Glomerular endothelial cell (primary cell): ENCODE measurements around the gene CRADD. TPM values are rescaled to one million over a fixed set of nuclear protein-coding genes. Genes with fewer than 3 reads are reported as not detected.
"Not testable (repeated sequence)": the region's sequence is repeated elsewhere in the genome, so short reads cannot be mapped to it uniquely, and the experiment has no call there.

Experiments
- DNase-seq: peaks from one replicate; pipeline ENCODE4 v3.0.0-alpha.2; 2011; ENCODE audit warnings: low read depth, low spot score; ENCODE audit errors: extremely low read depth
- total RNA-seq: library from RNA; depleted of rRNA; stranded (reverse); fragments of >200 nt; gene quantifications from 2 replicates; pipeline ENCODE4 v1.2.3, GENCODE V29; 2015

The CRADD gene
- total RNA-seq, 1 donor from 2014 or later = 21.1 TPM

DNA sequence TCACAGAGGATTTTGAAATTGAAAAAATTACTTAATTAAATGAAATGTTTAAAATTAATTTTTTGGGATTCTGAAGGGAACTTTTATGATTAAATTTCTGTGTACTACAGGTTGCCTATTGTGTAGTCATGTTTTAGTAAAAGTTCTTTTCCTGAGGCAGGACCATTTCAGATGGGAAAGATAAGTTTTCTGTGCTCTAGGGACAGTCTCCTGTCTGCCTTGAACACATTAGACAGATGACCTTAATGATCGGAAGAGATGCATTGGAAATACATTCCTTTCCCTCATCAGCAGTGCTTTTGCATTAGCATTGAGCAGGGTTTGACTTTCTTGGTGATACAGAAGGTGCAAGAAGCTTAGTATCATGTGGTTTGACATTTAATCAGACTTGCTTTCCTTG, 28.1 kb downstream of the CRADD start:
- no peak for DNase-seq

DNA sequence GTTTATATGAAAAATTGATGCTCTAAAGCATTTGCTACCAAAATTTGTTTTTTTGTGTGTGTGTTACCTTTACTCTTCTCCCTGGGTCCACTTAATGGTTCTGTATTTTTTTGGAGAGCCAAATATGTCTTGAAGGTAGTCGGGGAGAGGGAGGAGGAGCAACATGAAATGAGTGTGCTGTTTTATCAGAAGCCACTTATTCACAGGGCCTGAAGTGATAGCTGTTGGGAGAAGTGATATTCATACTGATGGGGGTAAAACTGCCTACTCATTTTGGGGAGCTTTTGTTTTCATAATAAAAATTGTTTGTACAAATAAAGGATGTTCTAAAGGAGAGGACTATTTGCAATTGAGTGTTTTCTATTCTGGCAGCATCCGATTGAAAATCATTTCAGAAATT, 29.2 kb downstream of the CRADD start:
- DNase-seq = no peak

DNA sequence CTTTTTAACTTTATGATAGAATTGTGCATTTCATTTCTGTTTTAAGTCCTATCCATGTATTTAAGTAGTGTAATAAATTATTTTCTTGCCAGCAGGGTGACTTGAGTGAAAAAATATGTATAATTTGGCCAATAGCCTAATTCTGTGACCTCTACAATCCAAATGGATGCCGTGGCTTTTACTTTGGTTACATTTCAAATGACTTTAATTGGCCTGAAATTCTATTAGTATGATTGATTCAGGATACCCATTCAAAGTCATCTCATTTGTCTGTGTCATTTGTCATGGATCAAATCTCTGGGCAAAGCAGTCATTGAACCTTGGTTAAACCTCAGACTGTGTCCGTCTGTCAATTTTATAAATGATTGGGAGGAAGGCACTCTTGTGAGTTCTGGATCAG, 29.6 kb downstream of the CRADD start:
- no peak for DNase-seq

DNA sequence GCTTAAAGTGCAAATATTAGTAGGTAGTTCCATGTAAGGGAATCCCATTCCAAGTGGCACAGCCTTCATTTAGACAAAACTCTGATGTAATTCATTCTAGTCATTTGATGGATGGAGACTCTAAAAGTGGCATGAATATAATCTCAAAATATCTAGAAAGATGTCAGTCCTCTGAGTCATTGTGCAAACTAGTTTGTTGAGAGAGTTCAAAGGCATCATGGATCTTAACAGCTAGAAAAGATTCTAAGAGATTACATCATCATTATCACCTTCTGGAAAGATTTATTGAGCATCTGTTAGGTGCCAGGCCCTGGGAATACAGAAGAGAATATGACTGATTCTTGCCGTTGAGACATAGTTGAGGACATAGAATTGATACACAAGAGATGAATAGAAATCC, 30.7 kb downstream of the CRADD start:
- DNase-seq = no peak

DNA sequence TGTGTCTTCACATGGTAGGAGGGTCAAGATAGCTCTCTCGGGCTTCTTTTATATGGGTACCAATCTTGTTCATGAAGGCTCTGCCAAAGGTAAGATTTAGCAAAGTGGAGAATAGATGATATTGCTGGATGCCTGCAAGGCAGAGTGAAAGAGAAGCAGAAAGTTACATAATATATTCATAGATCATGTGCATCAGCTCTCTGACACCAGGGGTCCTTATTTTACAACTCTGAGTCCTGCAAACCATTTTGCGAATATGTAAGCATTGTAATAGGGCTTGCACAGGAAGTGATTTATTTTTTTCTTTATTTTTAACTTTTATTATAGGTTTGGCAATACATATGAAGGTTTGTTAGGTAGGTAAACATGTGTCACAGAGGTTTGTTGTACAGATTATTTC, 31.8 kb downstream of the CRADD start:
- no peak for DNase-seq

DNA sequence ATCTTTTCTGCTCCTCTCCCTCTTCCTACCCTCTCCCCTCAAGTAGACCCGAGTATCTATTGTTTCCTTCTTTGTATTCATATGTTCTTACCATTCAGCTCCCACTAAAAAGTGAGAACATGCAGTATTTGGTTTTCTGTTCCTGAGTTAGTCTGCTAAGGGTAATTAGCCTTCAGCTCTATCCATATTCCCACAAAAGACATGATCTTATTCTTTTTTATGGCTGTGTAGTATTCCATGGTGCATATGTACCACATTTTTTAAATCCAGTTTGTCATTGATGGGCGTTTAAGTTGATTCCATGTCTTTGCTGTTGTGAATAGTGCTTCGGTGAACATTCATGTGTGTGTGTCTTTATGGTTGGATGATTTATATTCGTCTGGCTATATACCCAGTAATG, 32.2 kb downstream of the CRADD start:
- no peak for DNase-seq

DNA sequence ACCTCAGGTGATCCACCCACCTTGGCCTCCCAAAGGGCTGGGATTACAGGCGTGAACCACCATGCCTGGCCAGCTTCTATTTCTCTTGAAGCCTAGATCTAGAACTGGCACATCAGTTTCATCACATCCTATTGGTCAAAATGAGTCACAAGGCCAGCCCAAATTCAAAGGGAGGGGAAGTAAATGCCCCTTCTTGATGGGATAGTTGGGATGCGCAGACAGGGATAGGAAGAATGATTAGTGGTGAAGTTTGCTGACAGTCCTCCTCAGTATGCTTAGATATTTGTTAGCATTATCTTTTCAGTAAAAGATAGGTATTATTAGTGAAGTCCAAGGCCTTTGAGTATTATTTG, 33.4 kb downstream of the CRADD start:
- no peak for DNase-seq

DNA sequence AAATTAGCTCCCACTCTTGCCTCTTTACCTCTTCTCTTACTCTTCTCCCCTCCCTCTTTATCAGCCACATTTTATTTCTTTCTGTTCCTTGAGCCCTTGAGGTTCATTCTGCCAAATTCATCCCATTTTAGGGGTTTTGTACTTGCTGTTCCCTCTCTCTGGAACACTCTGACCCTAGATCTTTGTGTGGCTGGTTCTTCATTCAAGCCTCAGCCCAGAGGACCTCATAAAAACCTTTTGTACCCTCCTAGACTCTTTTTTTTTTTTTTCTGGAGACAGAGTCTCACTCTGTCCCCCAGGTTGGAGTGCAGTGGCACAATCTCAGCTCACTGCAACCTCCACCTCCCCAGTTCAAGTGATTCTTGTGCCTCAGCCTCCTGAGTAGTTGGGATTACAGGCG, 34.3 kb downstream of the CRADD start:
- DNase-seq = not testable (repeated sequence)

DNA sequence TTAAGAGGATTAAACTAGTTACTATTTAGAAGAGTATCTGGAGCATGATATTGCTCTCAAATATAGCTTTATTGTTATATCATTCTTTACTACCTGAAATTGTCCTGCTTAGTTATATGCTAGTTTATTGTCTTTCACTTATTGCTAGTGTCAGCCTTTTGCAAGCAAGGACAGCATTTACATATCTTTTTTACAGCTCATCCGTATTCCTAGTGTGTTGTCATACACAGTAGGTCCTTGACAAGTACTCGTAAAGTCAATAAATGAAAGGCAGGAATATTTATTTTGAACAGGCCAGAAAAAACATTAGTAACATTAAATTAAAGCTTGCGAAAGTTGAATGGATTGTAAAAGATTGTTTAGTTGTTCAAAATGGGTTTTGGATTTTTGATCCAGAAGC, 35.0 kb downstream of the CRADD start:
- no peak for DNase-seq

DNA sequence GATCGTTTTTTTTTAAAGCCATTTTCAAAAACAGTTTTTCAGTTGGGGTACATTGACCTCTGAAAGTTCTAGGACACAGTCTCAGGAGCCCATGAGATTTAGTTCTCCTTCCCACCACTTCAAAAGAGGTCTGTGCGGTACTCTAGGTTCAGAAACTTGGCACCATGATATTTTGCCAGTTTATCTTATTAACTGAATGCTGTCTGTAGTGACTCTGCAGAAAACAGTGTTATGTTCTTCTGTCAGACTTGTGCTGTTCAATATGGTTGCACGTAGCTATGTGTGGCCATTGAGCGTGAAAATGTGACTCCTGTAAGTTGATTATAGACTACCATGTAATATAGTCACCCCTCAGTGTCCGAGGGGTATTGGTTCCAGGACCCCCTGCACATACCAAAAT, 35.9 kb downstream of the CRADD start:
- no peak for DNase-seq

DNA sequence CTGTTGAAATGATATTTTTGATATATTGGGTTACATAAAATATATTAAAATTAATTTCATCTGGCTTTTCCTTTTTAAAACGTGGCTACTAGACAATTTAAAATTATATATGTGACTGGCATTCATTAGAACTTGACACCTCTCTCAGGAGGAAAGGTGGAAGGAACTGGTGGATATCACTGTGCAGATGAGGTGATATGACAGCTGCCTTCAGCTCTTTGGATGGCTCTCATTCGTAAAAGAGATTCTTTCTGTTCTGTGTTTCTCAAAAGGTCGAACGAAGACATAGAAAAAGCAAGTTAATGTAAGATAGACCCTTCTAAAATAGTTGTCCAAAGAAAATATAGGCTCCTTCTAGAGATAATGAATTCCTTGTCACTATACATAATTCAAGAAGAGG, 36.6 kb downstream of the CRADD start:
- DNase-seq = no peak

DNA sequence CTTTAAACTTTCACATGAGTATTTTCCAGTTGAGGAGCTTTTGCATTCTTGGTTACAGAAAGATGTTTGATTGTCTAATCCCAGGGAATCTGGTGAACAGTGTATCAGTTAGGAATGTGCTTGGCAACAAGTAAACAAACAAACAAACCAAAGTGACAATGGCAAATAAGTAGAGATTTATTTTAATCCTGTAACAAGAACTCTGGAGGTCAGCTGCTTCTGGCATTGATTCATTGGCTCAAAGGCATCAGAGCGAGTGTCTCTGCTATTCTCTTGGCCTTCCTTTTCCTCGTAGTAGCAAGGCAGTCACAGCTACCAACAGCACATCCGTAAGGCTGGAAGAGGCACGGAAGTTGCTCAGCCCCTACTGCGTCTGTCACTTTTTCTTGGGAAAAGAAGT, 37.2 kb downstream of the CRADD start:
- no peak for DNase-seq

DNA sequence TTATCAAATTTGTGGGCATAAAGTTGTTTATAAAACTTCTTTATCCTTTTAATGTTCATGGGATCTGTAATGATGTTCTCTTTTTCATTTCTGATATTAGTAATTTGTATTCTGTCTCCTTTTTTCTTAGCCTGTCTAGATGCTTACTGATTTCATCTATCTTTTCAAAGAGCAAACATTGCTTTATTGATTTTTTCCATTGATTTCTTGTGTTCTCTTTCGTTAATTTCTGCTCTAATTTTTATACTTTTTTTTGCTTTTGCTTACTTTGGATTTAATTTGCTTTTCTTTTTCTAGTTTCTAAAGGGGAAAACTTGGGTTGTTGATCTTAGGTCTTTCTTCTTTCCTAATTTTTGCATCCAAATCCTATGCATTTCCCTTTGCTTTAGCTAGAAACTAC, 42.5 kb downstream of the CRADD start:
- DNase-seq = no peak

DNA sequence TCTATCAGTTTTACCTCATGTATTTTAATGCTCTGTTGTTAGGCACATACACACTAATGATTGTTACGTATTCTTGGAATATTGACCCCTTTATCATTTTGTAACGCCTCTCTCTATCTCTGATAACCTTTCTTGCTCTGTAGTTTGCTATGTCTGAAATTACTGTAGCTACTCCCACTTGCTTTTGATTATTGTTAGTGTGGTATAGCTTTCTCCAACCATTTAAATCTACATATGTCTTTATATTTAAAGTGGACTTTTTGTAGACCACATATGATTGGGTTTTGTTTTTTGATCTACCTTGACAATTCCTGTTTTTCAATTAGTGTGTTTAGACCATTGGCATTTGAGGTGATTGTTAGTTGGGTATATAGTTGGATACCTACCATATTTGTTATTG, 43.4 kb downstream of the CRADD start:
- DNase-seq = no peak

DNA sequence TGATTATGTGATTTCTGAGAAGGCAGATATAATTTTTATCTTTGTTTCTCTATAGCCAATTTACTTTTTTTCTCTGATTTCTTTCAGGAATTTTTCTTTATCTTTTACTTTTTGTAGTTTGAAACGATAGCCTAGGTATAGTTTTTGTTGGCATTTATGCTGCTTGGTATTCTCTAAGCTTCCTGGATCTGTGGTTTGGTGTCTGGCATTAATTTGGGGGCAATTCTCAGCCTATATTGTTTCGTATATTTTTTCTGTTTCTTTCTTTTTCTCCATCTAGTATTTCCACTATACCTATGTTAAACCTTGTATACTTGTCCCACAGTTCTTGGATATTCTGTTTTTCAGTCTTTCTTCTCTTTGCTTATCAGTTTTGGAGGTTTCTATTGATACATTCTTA, 45.0 kb downstream of the CRADD start:
- DNase-seq = no peak

DNA sequence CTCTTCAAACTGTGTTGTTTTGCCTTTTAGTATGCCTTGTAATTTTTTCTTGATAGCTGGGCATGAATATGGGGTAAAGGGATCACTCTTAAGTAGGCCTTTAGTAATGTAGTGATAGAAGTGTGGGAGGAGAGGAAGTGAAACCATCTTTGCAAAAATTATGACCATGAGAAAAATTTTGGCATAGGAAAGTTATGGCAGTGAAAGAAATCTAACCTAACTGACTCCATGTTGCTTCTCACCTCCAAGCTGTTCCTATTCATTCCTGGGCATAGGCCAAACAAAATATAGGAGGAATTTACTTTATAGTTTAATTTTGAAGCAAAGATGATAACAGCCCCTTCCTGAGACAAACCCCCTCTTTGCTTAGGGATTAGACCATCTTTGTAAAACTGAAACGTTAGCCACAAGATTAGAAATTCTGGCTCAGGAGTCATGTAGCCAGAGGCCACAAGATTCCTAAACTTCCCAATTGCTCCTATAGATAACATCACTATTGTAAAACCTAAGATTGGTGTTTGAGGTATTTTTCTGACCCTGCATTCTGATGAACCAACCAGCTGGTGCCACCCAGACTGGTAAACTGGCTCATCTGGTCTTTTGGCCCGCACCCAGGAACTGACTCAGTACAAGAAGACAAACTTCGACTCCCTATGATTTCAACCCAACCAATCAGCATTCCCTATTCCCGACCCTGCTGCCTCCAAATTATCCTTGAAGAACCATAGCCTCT, 45.8 kb downstream of the CRADD start:
- DNase-seq = no peak

DNA sequence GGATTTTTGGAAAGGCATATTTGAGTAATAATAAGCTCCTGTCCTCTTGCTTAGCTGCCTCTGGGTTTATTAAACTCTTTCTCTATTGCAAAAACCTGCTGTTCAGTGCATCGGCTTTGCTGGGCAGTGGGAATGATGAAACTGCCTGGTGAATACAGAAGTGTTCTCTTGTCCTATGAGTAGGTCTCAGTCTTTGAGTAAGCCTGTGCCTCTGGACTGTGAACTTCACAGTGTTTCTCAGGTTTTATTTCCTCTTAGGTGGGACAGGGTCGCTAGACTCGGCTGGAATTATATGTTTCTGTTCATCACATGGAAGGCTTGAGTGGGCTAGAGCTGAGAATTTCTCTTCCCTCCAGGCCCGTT, 46.4 kb downstream of the CRADD start:
- DNase-seq = no peak

DNA sequence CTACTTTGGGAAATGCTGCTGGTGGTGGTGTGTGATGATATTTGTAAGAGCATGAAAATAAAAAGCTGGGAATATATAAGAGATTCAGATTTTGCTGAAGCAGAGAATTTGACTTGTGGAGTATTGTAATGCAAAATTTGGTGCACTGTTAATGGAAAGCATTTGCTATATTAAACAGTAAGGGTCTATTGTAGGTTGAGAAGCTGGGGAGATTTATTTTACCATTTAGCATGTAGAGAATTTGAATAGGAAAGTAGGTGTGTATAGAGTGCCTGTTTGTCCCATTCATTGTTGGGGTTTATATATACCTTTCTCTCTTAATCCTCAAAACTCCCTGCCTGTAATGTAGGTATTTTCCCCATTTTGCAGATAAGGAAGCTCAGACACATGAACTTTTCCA, 48.4 kb downstream of the CRADD start:
- no peak for DNase-seq

DNA sequence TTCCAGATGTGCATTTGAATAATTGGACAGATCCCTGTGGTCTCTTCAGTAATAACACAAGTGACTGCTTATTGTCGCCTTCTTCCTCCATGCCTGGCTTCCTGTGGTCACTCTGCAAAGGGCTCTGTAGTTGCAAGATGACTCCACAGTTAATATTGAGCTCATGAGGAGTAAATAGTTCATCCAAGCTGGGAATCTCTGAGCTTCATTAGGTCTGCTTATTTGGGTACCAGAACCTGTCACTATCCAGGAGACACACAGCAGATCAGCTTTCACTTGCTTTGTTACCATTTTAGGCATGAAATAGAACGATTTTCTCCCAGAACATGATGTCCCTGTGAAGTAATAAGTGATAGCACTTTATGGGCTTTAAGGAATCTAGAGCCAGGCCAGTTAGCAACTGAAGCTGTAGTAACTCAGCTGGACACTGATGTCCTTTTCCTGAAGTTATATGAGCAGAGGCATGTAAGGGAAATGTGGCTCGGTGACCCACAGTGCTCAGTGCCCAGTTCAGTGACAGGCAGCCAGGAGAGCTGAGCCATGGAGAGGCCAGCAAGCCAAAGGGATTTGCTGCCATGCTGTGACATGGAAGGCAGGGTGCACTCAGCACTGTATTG, 50.1 kb downstream of the CRADD start:
- DNase-seq = no peak

DNA sequence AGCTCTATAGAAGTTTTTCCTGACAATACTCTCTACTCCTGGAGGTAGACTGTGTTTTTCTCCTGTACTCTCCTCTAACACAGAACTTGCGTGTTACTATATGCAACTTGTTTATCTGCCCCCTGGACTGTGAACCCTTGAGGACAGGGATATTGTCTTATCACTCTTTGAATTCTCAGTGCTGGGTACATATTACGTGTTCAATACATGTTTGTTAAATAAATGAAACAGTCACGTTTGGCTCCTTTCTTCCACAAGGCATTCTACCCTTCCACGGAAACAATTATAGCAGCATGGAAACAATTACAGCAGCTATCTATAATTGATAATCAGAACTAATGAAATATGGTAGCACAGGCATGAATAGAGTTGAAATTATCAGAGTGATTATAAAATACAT, 50.7 kb downstream of the CRADD start:
- no peak for DNase-seq

DNA sequence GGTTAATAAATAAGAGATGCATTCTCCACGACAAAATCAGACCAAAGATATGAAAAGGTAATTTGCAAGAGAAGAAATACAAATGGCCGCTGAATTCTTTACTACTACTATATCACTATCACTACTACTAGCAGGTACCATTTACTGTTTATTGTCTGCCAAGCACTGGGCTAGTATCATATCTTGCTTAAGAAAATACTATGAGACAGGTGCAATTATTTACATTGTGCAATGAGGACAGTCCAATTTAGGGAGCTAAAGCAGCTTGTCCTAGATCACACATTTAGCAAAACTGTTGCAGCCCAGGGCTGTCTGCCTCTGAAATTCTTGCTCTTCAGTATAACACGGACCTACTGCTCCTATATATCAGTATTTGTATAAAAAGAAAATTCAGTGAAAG, 52.8 kb downstream of the CRADD start:
- DNase-seq = no peak

DNA sequence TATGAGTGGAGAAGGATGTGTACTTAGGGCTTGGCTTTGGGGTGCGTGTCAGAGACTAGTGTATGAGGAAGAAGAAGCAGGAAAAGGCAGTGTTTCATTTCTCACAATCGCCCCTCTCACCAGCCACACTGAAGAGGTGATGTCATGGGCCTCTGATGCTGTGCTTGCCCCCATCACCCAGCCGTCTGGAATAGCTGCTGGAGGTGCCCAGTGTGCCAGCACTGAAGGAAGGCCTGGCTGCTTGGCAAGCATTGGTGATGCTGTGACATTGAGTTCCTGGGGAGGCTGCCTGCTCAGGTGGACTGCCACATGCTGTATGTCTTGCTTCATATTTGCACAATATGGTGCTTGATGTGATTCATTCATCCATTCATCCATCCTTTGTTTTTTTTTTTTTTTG, 56.2 kb downstream of the CRADD start:
- no peak for DNase-seq

DNA sequence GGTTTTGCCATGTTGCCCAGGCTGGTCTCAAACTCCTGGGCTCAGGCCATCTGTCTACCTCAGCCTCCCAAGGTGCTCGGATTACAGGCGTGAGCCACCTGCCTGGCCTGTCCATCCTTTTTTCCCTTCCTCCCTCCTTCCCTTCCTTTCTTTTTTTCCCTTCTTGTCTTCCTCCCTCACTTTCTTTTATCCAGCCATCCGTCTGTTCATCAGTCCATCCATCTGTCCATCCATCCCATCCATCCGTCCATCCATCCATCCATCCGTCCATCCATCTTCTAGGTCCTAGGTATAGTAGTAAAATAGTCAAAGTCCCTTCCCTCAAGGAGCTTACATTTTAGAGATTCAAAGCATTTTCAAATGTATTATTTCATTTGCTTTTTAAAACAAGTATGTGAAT, 56.8 kb downstream of the CRADD start:
- DNase-seq = no peak
